Endothelial cell of umbilical vein (primary cell): ENCODE results near the gene CCSER1. TPM values are rescaled to one million over a fixed set of nuclear protein-coding genes. Genes with fewer than 3 reads are reported as not detected.

Experiments
- BruUV-seq: library from RNA; stranded (reverse); fragments of 400-500 nt; replicated peaks from 2 replicates; lab custom pipeline; 2021; lab: Mats Ljungman, UMichigan
- CTCF ChIA-PET: fragments of 300-600, 350-600 bp; sonication (Branson Sonifier 250); formaldehyde crosslinking; loops from one replicate; lab custom pipeline; 2021; ENCODE audit warnings: antibody characterized with exemption, inconsistent platforms; lab: Charles Lee
- POLR2A ChIA-PET: fragments of 300-600, 350-600 bp; sonication (Branson Sonifier 250); formaldehyde crosslinking; loops from one replicate; lab custom pipeline; 2021; ENCODE audit warnings: antibody characterized with exemption, inconsistent platforms; lab: Charles Lee
- DNase-seq: peaks from one replicate; pipeline ENCODE4 v3.0.0-alpha.2; 2011; ENCODE audit warnings: low read depth, low spot score
- FAIRE-seq: peaks from 2 replicates; lab custom pipeline; 2011; peaks lifted over from hg19 to GRCh38; lab: Jason Lieb, UNC
- H2AFZ ChIP-seq: 2 replicates; pipeline ENCODE4 v1.6.0; 2012; ENCODE audit warnings: low read depth, low read length, control low read depth, inconsistent platforms
- H3K27ac ChIP-seq: 2 replicates; pipeline ENCODE4 v1.5.1; 2011; ENCODE audit warnings: low read depth, mild to moderate bottlenecking, control low read depth, low read length, moderate library complexity; ENCODE audit not compliant: insufficient read depth
- H3K27me3 ChIP-seq, 2 experiments: 2 replicates each; pipeline versions ENCODE4 v1.6.0 to v1.6.1; 2011; ENCODE audit warnings: low read length in 2 of 2, mixed read lengths in 1 of 2; ENCODE audit not compliant: control insufficient read depth in 2 of 2, insufficient read depth in 2 of 2
- H3K36me3 ChIP-seq, 2 experiments: 2 replicates in 1 of 2; 3 replicates in 1 of 2; pipeline ENCODE4 v1.5.1; 2011; ENCODE audit warnings: low read length in 2 of 2, mild to moderate bottlenecking in 1 of 2, moderate library complexity in 1 of 2; ENCODE audit not compliant: control insufficient read depth in 2 of 2, insufficient read depth in 2 of 2; ENCODE audit errors: extremely low read depth in 1 of 2
- H3K4me1 ChIP-seq: 3 replicates; pipeline ENCODE4 v1.5.1; 2011; ENCODE audit warnings: mild to moderate bottlenecking, low read length; ENCODE audit not compliant: control insufficient read depth, insufficient read depth; ENCODE audit errors: extremely low read depth
- H3K4me2 ChIP-seq: 2 replicates; pipeline ENCODE4 v1.6.1; 2011; ENCODE audit warnings: low read length, control low read depth, mixed read lengths; ENCODE audit not compliant: insufficient read depth
- H3K4me3 ChIP-seq, 3 experiments: fragments of 200-600 bp in 1 of 3; sonication (generic), shearing (Covaris generic) in 1 of 3; replicated peaks in 1 of 3; 2 replicates each; pipeline ENCODE4 v1.5.1; 2011 to 2016; ENCODE audit warnings: control low read depth in 3 of 3, low read length in 3 of 3, mild to moderate bottlenecking in 2 of 3, inconsistent platforms in 1 of 3, low read depth in 1 of 3, moderate library complexity in 1 of 3; ENCODE audit not compliant: insufficient read depth in 1 of 3
- H3K79me2 ChIP-seq: 2 replicates; pipeline ENCODE4 v1.6.0; 2012; ENCODE audit warnings: low read length, inconsistent platforms; ENCODE audit not compliant: control insufficient read depth, insufficient read depth
- H3K9ac ChIP-seq: replicated peaks from 2 replicates; pipeline ENCODE3; 2011; ENCODE audit warnings: low read length, control low read depth; ENCODE audit not compliant: insufficient read depth; ENCODE audit errors: extremely low read depth
- H3K9me1 ChIP-seq: replicated peaks from 3 replicates; pipeline ENCODE4 v1.6.0; 2011; ENCODE audit warnings: mild to moderate bottlenecking, low read length; ENCODE audit not compliant: control insufficient read depth, insufficient read depth; ENCODE audit errors: extremely low read depth
- H3K9me3 ChIP-seq: replicated peaks from 2 replicates; pipeline ENCODE4 v1.5.1; 2012; ENCODE audit warnings: low read length, inconsistent platforms; ENCODE audit not compliant: control insufficient read depth, insufficient read depth
- H4K20me1 ChIP-seq: replicated peaks from 2 replicates; pipeline ENCODE3; 2011; ENCODE audit warnings: mild to moderate bottlenecking, low read length; ENCODE audit not compliant: control insufficient read depth, insufficient read depth; ENCODE audit errors: extremely low read depth
- CTCF ChIP-seq, 2 donors: IDR thresholded peaks; 1 replicate in 1 of 2; 2 replicates in 1 of 2; pipeline ENCODE4 v1.5.1; 2011; ENCODE audit warnings: low read length in 2 of 2, mild to moderate bottlenecking in 2 of 2, moderate library complexity in 2 of 2, control low read depth in 1 of 2, inconsistent platforms in 1 of 2, low read depth in 1 of 2; ENCODE audit not compliant: insufficient read depth in 1 of 2; ENCODE audit errors: extremely low read depth in 1 of 2
- EZH2 ChIP-seq: IDR thresholded peaks from 2 replicates; pipeline ENCODE4 v1.6.1; 2012; ENCODE audit warnings: borderline replicate concordance, low read depth, mild to moderate bottlenecking, moderate library complexity, low read length, inconsistent platforms; ENCODE audit not compliant: severe bottlenecking
- FOS ChIP-seq: IDR thresholded peaks from 2 replicates; pipeline ENCODE4 v1.6.1; 2011; ENCODE audit warnings: mild to moderate bottlenecking, low read length, moderate library complexity, borderline replicate concordance; ENCODE audit not compliant: insufficient read depth
- GATA2 ChIP-seq: IDR thresholded peaks from 2 replicates; pipeline ENCODE4 v1.7.0; 2011; ENCODE audit warnings: low read depth, mild to moderate bottlenecking, moderate library complexity, mixed read lengths, low read length; ENCODE audit not compliant: insufficient read length, insufficient read depth
- JUN ChIP-seq: IDR thresholded peaks from 2 replicates; pipeline ENCODE4 v1.6.1; 2011; ENCODE audit warnings: borderline replicate concordance, low read depth; ENCODE audit not compliant: insufficient read length, insufficient read depth
- MYC ChIP-seq: IDR thresholded peaks from one replicate; pipeline ENCODE4 v1.6.1; 2011; ENCODE audit warnings: mild to moderate bottlenecking, low read depth, low read length
- POLR2A ChIP-seq: IDR thresholded peaks from 2 replicates; pipeline ENCODE4 v1.6.1; 2012; ENCODE audit warnings: low read depth, mild to moderate bottlenecking, control low read depth, low read length
- POLR2AphosphoS5 ChIP-seq: IDR thresholded peaks from 2 replicates; pipeline ENCODE4 v1.6.1; 2012; ENCODE audit warnings: low read depth, mild to moderate bottlenecking, control low read depth, low read length, moderate library complexity; ENCODE audit not compliant: insufficient read depth
- dilution Hi-C: fragments of 300-500 bp; cut with MboI; formaldehyde crosslinking; loops from one replicate; pipeline ENCODE4 v1.15.0; 2019; ENCODE audit warnings: low sequenced_read_pairs; ENCODE audit not compliant: extremely low pct_ligation_motif_present
- intact Hi-C: fragments of 100-400 bp; cut with micrococcal nuclease; formaldehyde crosslinking; loops from one replicate; pipeline ENCODE4 v1.10.0; 2022
- polyA plus RNA-seq, 4 experiments: library from polyadenylated mRNA; depleted of rRNA in 3 of 4; stranded (reverse) in 3 of 4; unstranded in 1 of 4; fragments of >200 nt; gene quantifications; 2 replicates each; pipeline versions ENCODE4 v1.2.1 to v1.2.3, GENCODE V29; 2011 to 2012; ENCODE audit warnings: missing spikeins in 1 of 4
- total RNA-seq: library from RNA; stranded (reverse); gene quantifications from 2 replicates; pipeline ENCODE4 v1.2.3, GENCODE V29; 2021
- TF ChIP-seq, protein P1 (sequence below): IDR thresholded peaks from 2 replicates; pipeline ENCODE4 v1.6.1; 2011; ENCODE audit not compliant: insufficient read depth, insufficient read length

The CCSER1 gene
- total and polyA plus RNA-seq, 2 donors (not counting 3 experiments of a cell fraction or from before 2014, with no cell fraction given): 0.11 to 1.8 TPM

GRCh38 chr4:90345549-90346215 is 218.5 kb downstream of the CCSER1 start:
- no peak for DNase-seq
- H3K4me2 ChIP-seq: no peak overlapping the region
- CTCF ChIA-PET: interaction anchor here (2.2 kb wide), 1 partner anchor 11 kb away, joined by 9 read pairs; no protein-coding TSS in a partner anchor
- H3K27me3 ChIP-seq: no peaks in the 10 kb centered on the region
- H3K4me3 ChIP-seq: no peak overlapping the region
- no peak overlapping the region for H2AFZ ChIP-seq
- no peak overlapping the region for H3K27ac ChIP-seq
- no peaks in the 10 kb centered on the region for H3K9me3 ChIP-seq
- H3K4me1 ChIP-seq: no peaks in the 10 kb centered on the region
- H3K9ac ChIP-seq: no peak overlapping the region
- no peaks in the 10 kb centered on the region for H3K79me2 ChIP-seq
- BruUV-seq: no TSS peak
- no peaks in the 10 kb centered on the region for H3K9me1 ChIP-seq
- no peak for FAIRE-seq
- H3K36me3 ChIP-seq: no peaks in the 10 kb centered on the region
- dilution Hi-C loops (no loop called here), intact Hi-C loops (no loop called here)
- POLR2A ChIA-PET: interaction anchor here (0.6 kb wide), 1 partner anchor 766 kb away, joined by 4 read pairs; no protein-coding TSS in a partner anchor
- TF ChIP-seq MYC (no peak), CTCF (IDR thresholded peaks at IDR 0.05; ENCODE audit: extremely low read depth in 1 of 2, insufficient read depth in 1 of 2, low read depth in 1 of 2, low read length in 2 of 2) (no peak), FOS (no peak), POLR2A (no peak), EZH2 (no peak), POLR2AphosphoS5 (no peak), GATA2 (no peak), JUN (no peak)
- TF ChIP-seq, protein P1, sequence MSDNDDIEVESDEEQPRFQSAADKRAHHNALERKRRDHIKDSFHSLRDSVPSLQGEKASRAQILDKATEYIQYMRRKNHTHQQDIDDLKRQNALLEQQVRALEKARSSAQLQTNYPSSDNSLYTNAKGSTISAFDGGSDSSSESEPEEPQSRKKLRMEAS: no peak
- no peaks in the 10 kb centered on the region for H4K20me1 ChIP-seq
